Aortic smooth muscle cell (primary cell): ENCODE measurements around the gene LMO3. TPM values are rescaled to one million over a fixed set of nuclear protein-coding genes. Genes with fewer than 3 reads are reported as not detected.

Experiments
- total RNA-seq: library from RNA; depleted of rRNA; stranded (reverse); fragments of >200 nt; gene quantifications from 2 replicates; pipeline ENCODE4 v1.2.3, GENCODE V29; 2014

LMO3 gene
- total RNA-seq: 0.40 and 0.99 TPM in 2 replicates

DNA sequence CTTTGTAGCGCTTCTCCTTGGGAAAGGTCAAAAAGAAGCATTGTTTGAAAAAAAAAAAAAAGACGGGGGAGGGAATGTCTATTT lies at the start of gene LMO3:
Gene LMO3 (minus strand): TSS at position 46 of the 84 bp plus-strand sequence. CDS start 5,302 bp downstream, outside the sequence.

